Activated CD8-positive, alpha-beta memory T cell treated with anti-CD3 and anti-CD28 coated beads, Interleukin-2, amount 50 U/mL, for 24 hours (primary cell): ENCODE data around the gene ECSIT.
"Not testable (repeated sequence)": the region's sequence is repeated elsewhere in the genome, so short reads cannot be mapped to it uniquely, and the experiment has no call there.

Experiments used
- DNase-seq: peaks from one replicate; pipeline ENCODE4 v3.0.0-alpha.2; 2020; ENCODE audit errors: extremely low read depth

The ECSIT gene

GRCh38 chr19:11478167-11479089 lies 50.5 kb downstream of the ECSIT start:
- no peak for DNase-seq

GRCh38 chr19:11475861-11476260 lies 53.1 kb downstream of the ECSIT start:
- DNase-seq = no peak

DNA sequence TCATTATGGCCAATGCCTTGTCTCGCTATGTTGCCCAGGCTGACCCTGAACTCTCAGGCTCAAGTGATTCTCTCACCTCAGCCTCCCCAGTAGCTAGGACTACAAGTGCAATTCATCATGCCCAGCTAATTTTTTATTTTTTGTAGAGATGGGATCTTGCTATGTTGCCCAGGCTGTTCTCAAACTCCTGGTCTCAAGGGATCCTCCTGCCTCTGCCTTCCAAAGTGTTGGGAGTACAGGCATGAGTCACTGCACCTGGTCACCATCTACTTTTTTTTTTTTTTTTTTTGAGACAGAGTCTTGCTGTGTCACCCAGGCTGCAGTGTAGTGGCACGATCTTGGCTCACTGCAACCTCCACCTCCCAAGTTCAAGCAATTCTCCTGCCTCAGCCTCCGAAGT lies 53.6 kb downstream of the ECSIT start:
- DNase-seq = not testable (repeated sequence)

GRCh38 chr19:11473725-11474124 lies 55.2 kb downstream of the ECSIT start:
- DNase-seq = no peak

GRCh38 chr19:11468266-11468845 lies 60.6 kb downstream of the ECSIT start:
- DNase-seq = not testable (repeated sequence)

DNA sequence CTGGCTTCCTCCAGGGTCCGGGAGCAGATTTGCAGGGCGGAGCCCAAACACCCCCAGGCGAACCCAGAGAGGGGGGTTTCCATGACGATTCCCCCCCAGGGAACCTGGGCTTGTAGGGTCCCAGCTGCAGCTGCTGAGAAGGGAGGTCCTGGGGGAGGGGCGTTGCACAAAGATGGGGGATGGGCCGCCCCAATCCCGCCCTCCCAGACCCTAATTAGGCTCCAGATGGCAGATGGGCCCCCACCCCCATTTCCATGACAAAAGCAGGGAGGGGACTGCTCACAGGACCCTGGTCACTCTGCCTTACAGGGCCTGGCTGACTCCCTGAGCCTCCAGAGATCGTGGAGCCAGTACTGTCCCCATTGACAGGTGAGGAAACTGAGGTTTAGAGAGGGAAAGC lies 63.3 kb downstream of the ECSIT start:
- no peak for DNase-seq

- no peak for DNase-seq
Measured at GRCh38 chr19:11464333-11465265, 64.3 kb downstream of the ECSIT start.

GRCh38 chr19:11463391-11463790 lies 65.5 kb downstream of the ECSIT start:
- no peak for DNase-seq

DNA sequence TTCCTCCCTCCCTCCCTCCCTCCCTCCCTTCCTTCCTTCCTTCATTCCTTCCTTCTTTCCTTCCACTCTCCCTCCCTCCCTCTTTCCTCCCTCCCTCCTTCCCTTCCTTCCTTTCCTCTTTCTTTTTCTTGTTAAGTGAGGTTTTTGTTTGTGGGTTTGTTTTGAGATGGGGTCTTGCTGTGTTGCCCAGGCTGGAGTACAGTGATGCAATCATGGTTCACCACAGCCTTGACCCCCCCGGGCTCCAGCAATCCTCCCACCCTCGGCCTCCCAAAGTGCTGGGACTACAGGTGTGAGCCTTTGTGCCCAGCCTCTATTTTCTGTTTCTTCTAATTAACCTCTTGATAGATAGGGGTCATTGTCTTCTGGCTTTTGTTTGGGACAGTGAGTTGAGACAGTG lies 67.5 kb downstream of the ECSIT start:
- no peak for DNase-seq

GRCh38 chr19:11460207-11460606 lies 68.7 kb downstream of the ECSIT start:
- DNase-seq = no peak

GRCh38 chr19:11458912-11459311 lies 70.0 kb downstream of the ECSIT start:
- not testable (repeated sequence) for DNase-seq

DNA sequence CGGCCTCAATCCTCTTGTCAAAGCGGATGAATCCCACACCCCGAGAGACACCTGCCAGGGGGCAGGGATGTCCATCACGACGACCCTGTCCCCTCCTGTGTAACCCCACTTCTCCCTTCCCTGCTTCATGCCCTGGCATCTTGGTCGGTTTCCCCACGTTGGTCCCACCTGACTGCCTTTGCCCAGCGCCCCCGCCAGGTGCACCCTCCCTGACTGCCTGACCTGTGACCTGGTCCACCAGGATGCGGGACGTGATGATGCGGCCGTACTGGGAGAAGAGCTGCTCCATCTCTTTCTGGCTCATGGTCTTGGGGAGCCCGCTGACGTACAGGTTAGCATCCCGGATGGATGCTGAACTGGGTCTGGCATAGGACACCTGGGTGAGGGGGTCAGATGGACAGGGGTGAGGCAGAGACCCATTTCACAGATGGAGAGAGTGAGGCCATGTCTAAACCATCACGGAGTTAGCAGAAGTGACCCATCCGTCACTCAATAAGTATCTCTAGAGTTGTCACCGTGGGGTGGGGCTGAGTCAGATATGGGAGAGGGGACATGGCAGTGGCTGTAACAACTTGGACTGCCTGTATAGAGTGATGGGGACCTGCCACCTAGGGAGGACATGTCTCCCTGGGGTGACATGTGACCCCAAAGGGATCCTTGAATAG lies 70.6 kb downstream of the ECSIT start:
- DNase-seq = no peak

- no peak for DNase-seq
Measured at GRCh38 chr19:11457831-11458230, 71.1 kb downstream of the ECSIT start.

DNA sequence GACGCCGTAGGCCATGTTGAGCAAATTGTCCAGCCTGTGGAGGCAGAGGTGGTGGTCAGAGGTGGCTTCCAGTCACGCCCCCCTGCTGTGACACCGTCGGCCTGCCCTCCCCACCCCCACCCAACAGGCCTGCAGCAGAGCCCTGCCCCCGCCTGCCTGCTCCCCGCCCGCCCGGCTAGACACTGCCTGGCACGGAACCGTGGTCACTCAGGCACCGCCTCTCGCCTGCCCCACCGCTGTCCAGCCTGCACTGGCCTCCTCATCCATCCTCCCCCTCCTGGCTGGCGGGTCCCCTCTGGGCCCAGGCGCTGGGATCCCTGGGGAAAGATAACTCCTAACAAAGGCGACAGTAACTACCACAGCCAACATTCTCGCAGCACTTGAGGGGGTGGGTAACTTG lies 71.8 kb downstream of the ECSIT start:
- no peak for DNase-seq

- DNase-seq = no peak
Measured at GRCh38 chr19:11456659-11457058, 72.3 kb downstream of the ECSIT start.
